NCI-H2081 (cell line): ENCODE results near the gene COL11A2.
"Not testable (repeated sequence)": the region's sequence is repeated elsewhere in the genome, so short reads cannot be mapped to it uniquely, and the experiment has no call there.

Experiments
- DNase-seq, 2 experiments: peaks; one replicate each; lab custom pipeline; 2025; lab: John Stamatoyannopoulos, UW

The COL11A2 gene

DNA sequence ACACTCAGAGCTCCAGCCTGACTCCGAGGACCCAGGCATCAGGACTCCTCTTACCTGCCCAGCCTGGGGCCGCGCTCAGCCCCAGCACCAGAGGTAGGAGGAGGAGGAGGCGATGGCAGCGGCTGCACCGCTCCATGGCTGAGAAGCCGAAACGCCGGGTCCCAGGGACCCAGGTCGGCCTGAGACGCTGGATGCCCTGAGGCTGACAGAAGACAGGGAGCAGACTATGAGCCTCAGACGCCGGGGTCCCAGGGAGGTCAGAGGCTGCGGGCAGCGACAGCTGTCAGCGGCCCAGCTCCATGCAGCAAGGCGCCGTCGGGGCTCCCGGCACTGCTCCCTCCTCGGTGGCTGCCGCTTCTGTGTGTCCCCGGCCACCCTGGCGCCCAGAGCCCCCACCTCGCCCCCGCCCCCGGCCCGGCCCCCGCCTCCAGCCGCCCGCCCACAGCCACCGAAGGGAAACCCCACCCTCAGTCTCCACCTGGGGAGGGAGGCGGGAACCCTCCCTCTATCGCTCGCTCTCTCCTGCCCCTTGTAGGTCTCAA lies at the start of gene COL11A2:
TSS of gene COL11A2 (minus strand) at position 363 of the 542 bp plus-strand sequence. CDS start at position 136, 227 bp downstream.
- no peak for DNase-seq

DNA sequence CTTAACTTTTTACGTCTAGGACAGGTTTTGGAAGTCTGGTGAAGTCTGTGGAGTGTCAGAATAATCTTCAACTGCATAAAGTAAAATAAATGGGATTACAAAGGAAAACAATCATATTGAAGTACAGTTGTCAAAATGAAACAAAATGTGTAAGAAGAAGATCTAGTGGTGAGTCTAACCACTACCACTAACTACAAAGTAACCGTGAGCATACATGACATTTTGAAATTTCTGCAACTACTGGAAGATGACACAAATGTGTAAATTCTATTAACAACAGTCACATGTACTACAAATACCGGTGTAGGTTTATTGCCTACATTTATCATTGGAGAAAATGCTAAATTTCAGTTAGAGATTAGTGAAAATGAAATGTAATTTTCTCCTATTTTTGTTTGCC lies 49.7 kb upstream of the COL11A2 start:
- no peak for DNase-seq

- no peak for DNase-seq
Observed at GRCh38 chr6:33237741-33238140, 45.5 kb upstream of the COL11A2 start.

DNA sequence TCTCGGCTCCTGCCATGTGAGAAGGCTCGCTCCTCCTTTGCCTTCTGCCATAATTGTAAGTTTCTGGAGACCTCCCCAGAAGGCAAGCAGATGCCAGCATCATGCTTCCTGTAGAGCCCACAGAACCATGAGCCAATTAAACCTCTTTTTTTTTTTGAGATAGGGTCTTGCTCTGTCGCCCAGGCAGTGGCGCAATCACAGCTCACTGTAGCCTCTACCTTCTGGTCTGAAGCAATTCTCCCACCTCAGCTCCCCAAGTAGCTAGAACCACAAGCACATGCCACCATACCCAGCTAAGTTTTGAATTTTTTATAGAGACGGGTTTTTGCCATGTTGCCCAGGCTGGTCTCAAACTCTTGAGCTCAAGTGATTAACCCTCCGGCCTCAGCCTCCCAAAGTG lies 44.6 kb upstream of the COL11A2 start:
- DNase-seq = no peak

- DNase-seq = no peak
Observed at GRCh38 chr6:33236328-33236727, 44.1 kb upstream of the COL11A2 start.

- DNase-seq = no peak
Observed at GRCh38 chr6:33235221-33235634, 43.0 kb upstream of the COL11A2 start.

GRCh38 chr6:33226503-33227120 lies 34.3 kb upstream of the COL11A2 start:
- not testable (repeated sequence) for DNase-seq

DNA sequence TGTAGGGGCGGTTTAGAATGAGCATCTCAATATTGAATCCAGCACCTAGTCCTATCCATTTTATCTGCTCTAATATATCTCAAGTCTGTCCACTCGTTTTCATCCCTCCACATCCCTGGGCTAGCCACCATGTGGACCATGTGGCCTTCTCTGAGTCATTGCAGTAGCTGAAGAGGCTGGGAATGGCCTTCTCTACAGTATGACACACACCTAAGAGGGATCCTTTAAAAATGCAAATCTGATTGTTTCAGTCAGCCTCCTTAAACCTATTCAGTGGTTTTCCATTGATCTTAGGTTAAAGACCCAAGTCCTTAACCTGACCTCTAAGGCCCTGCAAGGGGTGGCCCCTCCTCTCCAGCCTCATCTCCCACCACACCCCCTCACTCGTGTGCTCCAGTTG lies 25.4 kb upstream of the COL11A2 start:
- DNase-seq = no peak

DNA sequence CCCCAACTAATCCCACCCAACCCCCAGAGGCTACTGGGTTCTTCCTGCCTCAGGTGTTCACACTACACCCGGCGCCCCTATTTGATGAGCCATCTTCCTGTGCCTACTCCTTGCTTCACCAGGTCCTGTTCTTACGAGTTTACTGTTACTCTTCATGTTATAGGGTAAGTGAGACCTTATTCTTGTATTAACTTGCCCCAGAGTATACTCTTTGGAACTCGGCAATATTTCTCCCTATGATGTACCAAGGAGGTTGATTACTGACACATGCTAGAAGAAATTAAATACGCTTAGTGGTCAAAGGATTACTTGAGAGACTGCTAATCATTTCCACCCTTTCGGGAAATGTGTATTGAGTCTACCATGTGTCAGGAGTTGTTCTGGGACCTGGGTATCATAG lies 25.0 kb upstream of the COL11A2 start:
- DNase-seq = no peak

GRCh38 chr6:33216117-33216649 lies 23.9 kb upstream of the COL11A2 start:
- no peak for DNase-seq

- no peak for DNase-seq
Observed at GRCh38 chr6:33215271-33216116, 23.2 kb upstream of the COL11A2 start.

DNA sequence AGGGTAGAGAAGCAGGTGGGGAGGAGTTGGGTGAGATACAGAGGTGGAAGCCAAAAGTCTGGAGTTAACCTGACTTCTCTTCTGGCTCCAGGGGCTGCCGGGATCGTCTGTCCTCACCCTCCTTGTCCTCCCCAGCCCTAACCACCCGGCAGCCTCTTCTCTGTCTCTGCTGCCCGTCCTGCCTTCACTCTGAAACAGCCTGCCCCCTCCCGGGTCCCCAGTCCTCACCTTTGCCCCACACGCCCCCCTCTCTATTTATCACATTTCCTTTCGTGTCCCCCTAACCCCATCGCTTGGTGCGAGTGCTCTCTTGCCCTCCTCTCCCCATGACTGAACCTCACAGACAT lies 21.7 kb upstream of the COL11A2 start:
- no peak for DNase-seq

GRCh38 chr6:33213166-33213988 lies 21.1 kb upstream of the COL11A2 start:
- DNase-seq = no peak

- DNase-seq = no peak
Observed at GRCh38 chr6:33212857-33213165, 20.5 kb upstream of the COL11A2 start.

- DNase-seq = no peak
Observed at GRCh38 chr6:33211666-33212422, 19.6 kb upstream of the COL11A2 start.

DNA sequence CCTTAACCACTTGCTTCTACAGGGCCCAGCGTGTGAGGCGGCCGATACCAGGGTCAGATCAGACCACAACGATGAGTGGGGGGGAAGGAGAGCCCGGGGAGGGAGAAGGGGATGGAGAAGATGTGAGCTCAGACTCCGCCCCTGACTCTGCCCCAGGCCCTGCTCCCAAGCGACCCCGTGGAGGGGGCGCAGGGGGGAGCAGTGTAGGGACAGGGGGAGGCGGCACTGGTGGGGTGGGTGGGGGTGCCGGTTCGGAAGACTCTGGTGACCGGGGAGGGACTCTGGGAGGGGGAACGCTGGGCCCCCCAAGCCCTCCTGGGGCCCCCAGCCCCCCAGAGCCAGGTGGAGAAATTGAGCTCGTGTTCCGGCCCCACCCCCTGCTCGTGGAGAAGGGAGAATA lies 18.9 kb upstream of the COL11A2 start:
- DNase-seq = no peak

DNA sequence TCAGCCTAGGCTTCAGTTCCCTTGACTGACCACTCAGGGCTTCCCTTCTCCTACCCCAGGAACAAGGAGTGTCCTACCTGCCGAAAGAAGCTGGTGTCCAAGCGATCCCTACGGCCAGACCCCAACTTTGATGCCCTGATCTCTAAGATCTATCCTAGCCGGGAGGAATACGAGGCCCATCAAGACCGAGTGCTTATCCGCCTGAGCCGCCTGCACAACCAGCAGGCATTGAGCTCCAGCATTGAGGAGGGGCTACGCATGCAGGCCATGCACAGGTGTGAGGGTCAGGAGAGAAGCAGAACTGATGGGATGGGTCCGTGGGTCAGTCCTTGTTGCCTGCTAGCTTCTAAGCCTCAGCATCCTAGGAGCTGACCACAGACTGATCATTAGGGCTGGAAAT lies 17.6 kb upstream of the COL11A2 start:
- DNase-seq = no peak

GRCh38 chr6:33208091-33208967 lies 16.1 kb upstream of the COL11A2 start, which contains the start of gene RING1:
RING1 (plus strand) TSS chr6:33208500; CDS start chr6:33208823, 323 bp downstream.
- DNase-seq = peak; percentile 68 to 69

DNA sequence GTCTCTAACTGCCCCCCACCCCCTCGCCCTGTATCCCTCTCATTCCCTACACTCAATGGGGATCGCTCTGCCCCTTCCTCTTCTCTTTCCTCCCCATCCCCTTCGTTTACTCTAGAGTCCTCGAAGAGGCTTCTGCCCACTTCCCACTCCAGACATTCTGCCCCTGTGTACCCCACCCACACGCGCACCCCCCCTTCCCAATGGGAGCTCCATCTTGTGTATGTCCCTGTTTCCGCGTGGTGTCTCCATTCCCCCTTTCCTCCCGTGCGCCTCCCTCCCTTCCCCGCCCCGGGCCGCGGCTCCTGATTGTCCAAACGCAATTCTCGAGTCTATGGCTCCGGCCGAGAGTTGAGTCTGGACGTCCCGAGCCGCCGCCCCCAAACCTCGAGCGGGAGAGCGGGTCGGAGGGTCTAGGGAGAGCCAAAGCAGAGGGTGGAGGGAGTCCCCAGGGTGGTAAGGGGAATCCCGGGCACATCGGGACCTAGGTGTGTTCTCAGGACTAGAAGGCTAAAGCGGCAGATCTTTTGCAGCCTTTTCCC lies 15.4 kb upstream of the COL11A2 start:
- DNase-seq = no peak

DNA sequence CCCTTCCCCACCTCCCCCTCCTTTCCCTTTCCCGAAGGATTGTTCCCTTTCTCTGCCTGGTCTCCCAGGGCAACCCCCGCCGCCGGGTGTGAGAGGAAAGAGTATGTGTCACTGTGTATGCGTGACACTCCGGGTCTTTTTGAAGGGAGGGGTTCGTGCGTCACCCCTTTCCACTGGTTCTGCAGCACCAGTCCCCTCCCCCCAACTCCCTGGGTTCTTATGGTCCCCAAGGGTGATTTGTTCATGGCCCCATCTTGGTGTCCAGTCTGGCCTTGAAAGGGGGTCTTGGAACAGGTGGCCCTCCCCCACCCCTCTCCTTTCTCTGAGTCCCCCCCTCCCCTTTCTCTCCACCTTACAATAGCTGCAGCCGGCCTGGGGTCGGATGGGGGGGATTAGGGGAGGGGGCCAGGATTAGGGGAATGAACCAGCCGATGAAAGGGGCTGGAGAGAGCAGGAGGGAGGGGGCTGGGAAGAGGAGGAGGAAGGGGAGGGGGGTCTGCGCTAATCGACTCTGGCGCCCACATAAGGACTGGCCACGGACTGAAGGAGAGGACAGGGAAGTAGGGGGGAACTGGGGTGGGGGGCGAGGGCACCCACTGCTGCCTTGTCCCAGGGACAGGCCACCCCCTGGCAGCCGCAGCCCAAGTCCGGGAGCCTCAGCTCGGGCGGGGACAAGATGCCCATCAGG lies 14.7 kb upstream of the COL11A2 start:
- DNase-seq = no peak
